GM19351 (cell line): ENCODE measurements around the gene TM9SF1.
A peak's percentile ranks its signal among the peaks of the same experiment; 100 is the strongest.

Experiments
- ATAC-seq: cut with Tn5 transposase; IDR thresholded peaks from one replicate; pipeline ENCODE4 v1.9.1; 2021; ENCODE audit warnings: mild to moderate bottlenecking, moderate library complexity; ENCODE audit not compliant: unreplicated experiment

TM9SF1 gene

GRCh38 chr14:24195186-24196070, at the start of gene TM9SF1:
Gene TM9SF1, minus strand, starts transcription at chr14:24195441. Its CDS starts 422 bp downstream, at chr14:24195019.
- ATAC-seq, result peak; percentile 84

GRCh38 chr14:24243336-24243836, 48.1 kb upstream of the TM9SF1 start:
- ATAC-seq, result no peak

GRCh38 chr14:24241829-24242443, 46.7 kb upstream of the TM9SF1 start:
- ATAC-seq, result peak; percentile 77

- ATAC-seq, result no peak
Measured at GRCh38 chr14:24240110-24240918, 45.1 kb upstream of the TM9SF1 start.

- no peak for ATAC-seq
Measured at GRCh38 chr14:24238527-24239037, 43.3 kb upstream of the TM9SF1 start.

GRCh38 chr14:24238123-24238522, 42.9 kb upstream of the TM9SF1 start:
- no peak for ATAC-seq

GRCh38 chr14:24237463-24237955, 42.3 kb upstream of the TM9SF1 start:
- no peak for ATAC-seq

- no peak for ATAC-seq
Measured at GRCh38 chr14:24236689-24237462, 41.6 kb upstream of the TM9SF1 start.

- no peak for ATAC-seq
Measured at GRCh38 chr14:24235804-24236688, 40.8 kb upstream of the TM9SF1 start.

GRCh38 chr14:24234095-24235005, 39.1 kb upstream of the TM9SF1 start:
- no peak for ATAC-seq

GRCh38 chr14:24233538-24233866, 38.3 kb upstream of the TM9SF1 start:
- no peak for ATAC-seq

GRCh38 chr14:24232645-24233537, 37.6 kb upstream of the TM9SF1 start, which contains the start of gene GMPR2:
Gene GMPR2, plus strand, starts transcription at chr14:24232929. Its CDS starts 325 bp downstream, at chr14:24233254.
- ATAC-seq, result peak; percentile 59

- ATAC-seq, result peak; percentile 76
Measured at GRCh38 chr14:24232121-24232644, 36.9 kb upstream of the TM9SF1 start, which contains the start of gene NEDD8. Gene NEDD8, minus strand, starts transcription at chr14:24232367. Its CDS starts 100 bp downstream, at chr14:24232267.

GRCh38 chr14:24231263-24232120, 36.3 kb upstream of the TM9SF1 start:
- peak; percentile 15 for ATAC-seq

GRCh38 chr14:24228902-24229301, 33.7 kb upstream of the TM9SF1 start:
- ATAC-seq, result no peak

- no peak for ATAC-seq
Measured at GRCh38 chr14:24226473-24226872, 31.2 kb upstream of the TM9SF1 start.
